Bone marrow (tissue), 2 donors: ENCODE results near the gene DENR.
"Not testable (repeated sequence)": the region's sequence is repeated elsewhere in the genome, so short reads cannot be mapped to it uniquely, and the experiment has no call there.

Source experiments
- DNase-seq, 2 donors: peaks; one replicate each; lab custom pipeline; 2025; lab: John Stamatoyannopoulos, UW

DENR gene, protein sequence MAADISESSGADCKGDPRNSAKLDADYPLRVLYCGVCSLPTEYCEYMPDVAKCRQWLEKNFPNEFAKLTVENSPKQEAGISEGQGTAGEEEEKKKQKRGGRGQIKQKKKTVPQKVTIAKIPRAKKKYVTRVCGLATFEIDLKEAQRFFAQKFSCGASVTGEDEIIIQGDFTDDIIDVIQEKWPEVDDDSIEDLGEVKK

DNA sequence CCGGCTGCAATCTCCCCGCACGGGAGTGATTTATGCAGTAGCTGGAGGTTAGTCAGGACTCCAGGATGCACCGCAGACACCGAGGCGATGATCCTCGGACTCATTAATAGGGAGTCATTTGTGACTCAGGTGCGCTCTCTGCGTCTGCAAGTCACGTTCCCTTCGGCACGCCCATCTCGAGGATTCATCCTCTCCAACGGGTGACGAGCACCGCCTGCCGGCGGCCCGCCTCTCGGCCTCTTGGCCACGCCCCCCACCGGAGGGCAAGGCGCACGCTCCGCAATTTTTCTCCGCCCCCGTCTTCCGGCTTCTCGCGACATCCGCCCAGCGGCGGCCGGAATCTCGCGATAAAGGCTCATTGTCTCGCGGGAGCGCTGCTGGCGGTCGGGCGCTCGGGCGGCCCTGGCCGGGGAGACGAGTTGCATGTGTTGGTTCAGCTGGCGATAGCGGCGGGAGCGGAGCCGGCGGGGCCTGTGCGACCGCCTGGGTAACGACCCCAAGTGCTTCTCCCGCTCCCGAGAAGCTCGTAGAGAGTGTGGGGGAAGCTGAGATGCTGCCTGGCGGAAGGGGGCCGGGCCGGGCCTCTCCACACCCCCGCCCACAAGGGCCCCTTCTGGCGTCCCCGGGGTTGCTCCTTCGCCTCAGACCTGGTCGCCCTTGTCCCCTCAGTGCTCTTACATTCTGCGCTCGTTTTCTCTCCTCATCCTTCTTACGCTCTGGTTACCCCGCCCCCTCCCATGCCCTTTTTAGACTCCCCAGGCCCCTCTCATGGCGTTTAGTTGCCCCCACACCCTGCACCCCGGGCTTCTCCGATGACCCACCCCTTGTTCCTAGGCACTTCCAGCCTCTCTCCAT, at the start of gene DENR:
Gene DENR (plus strand): TSS at position 361 of the 855 bp plus-strand sequence. CDS start 878 bp downstream, outside the sequence.
- DNase-seq, result peak; percentile 93 to 97

DNA sequence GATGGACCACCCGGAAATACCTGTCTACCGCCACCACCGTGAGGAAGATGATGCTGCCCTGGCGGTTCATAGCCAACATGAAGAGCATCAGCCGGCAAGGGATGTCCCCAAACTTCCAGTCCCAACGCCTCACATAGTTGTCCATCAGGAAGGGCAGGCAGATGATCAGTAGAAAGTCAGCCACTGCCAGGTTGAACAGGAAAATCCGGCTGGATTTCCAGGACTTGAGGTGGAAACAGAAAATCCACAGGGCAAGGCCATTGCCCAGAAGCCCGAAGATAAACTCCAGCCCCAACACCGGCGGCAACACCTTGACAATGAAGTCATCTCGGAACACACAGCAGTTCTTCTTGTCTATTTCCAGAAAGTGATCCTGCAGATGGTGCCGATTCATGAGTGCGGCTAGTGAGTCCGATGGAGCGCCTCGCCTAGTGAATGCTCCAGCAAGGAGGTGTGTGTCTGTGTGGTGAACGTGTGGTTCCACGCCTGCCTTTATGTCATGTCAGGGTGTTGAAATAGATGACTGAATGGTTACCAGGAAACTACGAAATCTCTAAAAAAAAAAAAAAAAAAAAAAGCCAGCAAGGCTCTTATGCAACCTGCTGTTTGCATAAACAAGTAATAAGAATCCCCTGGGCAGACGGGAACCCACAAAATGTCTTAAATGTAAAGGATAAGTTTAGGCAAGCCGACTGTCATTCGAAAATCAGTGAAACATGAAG, 49.6 kb upstream of the DENR start, which contains the start of gene HCAR2:
Gene HCAR2 (minus strand): TSS at position 468 of the 722 bp plus-strand sequence. CDS start 74 bp downstream, at position 394.
- DNase-seq, result peak in 1 of 2 donors; percentile 22

DNA sequence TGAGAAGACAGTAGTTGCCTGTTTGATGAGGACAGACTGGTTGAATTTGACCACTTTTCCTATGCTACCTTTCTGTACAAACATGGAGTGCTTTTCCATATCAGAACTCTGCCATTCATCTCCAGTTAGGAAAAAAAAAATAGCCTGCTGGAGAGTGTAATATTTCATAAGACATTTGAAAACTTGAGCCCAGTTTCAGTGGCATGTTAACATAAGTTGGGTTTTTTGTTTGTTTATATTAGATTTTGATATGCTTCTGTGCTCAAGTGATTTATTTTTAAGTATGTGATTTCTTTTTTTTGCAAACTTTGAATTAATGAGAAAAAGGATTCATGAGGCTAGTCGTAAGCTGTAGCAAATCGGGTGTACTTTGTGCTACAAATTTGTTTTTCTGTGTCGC, 48.8 kb upstream of the DENR start:
- DNase-seq, result not testable (repeated sequence)

DNA sequence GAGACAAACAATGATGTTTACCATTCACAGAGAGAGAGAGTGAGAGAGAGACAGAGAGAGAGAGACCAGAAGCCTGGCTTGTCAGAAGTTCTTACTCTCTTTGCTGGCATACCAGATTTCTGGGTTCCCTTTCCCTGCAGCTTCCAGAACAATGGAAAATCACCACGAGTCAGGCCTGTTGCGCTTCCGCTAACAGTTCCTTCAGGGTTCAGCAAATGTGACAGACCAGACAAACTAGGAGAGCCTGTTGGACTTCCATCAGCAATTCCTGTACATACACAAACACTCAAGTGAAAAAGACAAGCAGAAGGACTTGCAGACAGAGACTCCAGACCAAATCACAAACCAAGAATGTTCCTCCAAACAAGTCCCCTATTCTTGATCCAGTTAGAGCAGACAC, 43.3 kb upstream of the DENR start:
- DNase-seq, result not testable (repeated sequence)

DNA sequence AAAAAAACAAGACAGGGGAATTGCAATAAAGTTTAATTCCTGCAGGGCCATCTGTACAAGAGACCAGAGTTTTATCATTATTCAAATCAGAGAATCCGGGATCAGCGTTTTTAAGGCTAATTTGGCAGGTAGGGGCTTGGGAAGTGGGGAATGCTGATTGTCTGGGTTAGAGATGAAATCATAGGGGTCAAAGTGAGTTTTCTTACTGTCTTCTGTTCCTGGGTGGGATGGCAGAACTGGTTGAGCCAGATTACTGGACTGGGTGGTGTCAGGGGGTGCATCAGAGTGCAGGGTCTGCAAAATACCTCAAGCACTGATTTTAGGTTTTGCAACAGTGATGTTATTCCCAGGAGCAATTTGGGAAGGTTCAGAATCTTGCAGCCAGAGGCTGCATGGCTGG, 42.3 kb upstream of the DENR start:
- not testable (repeated sequence) for DNase-seq

DNA sequence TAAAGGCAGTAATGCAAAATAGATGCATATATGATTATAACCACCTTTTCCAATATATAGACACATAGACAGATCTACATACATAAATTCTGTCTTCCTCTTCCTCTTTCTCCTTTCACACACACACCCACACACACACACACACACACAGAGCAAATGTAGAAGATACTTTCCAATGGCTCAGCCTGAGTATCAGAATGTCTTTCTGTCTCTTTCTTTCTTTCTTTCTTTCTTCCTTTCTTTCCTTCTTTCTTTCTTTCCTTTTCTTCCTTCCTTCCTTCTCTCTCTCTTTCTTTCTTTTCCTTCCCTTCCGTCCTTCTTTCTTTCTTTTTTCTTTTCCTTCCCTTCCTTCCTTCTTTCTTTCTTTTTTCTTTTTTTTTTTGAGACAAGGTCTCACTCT, 41.4 kb upstream of the DENR start:
- DNase-seq, result peak in 1 of 2 donors; percentile 13

DNA sequence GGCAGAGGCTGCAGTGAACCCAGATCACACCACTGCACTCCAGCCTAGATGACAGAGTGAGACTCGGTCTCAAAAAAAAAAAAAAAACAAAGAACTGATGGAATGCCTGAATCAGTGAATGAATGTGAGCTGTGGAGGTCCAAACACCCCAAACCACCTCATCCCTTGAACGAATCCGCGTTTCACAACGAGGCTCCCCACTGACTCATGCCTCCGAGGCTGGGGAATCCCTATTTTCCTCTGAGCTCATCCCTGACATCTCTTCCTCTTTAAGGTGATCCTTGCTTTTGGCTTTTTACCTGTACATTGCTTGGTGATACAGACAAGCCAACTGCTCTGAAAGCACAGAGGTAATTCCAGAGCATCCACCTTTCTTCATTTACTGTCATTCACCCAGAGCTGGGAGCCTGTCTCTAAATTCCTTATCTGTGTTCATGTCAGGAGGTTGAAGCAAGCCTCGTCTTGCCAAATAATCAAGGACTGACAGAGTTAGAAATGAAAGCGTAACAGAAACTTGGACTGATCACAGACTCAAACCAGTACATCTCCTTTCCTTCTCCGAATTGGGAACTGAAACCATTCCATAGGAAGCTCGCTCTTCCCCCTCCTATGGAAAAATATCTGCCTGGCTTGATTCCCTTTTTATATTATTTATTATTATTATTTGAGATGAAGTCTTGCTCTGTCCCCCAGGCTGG, 39.0 kb upstream of the DENR start:
- DNase-seq, result not testable (repeated sequence)

DNA sequence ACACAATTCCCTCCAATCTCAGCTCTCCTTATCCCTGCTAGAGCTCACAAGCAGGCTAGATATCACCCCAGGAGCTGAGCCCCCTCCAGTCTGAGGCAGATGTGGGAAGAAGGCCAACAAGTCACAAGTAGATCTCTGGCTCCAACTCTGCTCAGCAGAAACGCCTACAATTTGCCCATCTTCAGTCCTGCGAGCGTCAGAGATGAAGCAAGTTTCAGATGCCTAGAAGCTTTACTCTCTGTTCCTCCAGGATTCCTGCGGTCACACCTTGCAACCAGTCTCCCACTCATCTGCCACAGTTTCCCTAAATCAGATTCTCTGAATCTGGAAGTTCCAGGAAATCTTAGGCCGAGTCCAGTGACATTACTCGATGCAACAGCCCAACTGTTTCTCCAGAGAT, 37.4 kb upstream of the DENR start:
- DNase-seq, result not testable (repeated sequence)

DNA sequence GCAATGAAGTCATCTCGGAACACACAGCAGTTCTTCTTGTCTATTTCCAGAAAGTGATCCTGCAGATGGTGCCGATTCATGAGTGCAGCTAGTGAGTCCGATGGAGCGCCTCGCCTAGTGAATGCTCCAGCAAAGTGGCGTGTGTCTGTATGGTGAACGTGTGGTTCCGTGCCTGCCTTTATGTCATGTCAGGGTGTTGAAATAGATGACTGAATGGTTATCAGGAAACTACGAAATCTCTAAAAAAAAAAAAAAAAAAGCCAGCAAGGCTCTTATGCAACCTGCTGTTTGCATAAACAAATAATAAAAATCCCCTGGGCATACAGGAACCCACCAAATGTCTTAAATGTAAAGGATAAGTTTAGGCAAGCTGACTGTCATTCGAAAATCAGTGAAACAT, 36.0 kb upstream of the DENR start, which contains the start of gene HCAR3:
Gene HCAR3 (minus strand): TSS at position 154 of the 400 bp plus-strand sequence. CDS start 74 bp downstream, at position 80.
- DNase-seq, result peak in 1 of 2 donors; percentile 25

DNA sequence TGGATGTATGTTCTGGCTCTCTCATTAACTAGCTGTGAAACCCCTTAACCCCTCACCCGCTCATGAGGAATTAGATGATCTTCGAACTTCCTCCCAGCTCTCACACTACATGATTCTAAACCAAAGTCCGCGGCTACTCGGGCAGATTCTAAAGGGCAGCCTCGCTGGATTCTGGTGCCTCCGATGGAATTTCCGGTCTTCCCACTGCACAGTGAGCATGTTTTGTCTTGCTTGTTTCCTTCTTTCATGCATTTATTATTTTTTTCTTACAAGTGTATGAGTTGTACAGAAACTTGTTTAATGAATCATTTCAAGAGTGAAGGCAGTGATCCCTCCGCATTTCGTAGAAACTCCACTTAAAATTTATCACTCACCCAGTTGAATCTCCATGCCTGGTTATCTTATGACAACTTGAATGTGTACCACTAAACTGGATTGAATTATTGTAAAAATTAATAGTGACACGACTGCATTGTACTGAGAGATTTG, 31.5 kb upstream of the DENR start:
- DNase-seq, result no peak

DNA sequence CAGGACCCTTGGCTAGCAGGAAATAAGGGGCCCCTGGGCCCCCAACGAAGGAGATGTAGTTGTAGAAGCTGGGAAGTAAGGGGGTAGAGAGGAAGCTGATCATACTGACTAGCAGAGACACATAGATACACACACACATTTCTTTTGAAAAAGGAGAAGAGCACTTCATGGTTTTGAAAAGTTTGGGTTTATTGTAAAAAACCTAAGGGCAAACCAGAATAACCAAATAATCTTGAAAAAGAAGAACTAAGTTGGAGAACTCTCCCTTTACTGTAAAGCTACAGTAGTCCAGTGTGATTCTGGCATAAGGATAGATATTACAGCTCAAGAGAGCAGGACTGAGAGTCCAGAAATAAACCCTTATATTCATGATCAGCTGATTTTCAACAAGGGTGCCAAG, 30.2 kb upstream of the DENR start:
- peak in 1 of 2 donors; percentile 56 for DNase-seq

DNA sequence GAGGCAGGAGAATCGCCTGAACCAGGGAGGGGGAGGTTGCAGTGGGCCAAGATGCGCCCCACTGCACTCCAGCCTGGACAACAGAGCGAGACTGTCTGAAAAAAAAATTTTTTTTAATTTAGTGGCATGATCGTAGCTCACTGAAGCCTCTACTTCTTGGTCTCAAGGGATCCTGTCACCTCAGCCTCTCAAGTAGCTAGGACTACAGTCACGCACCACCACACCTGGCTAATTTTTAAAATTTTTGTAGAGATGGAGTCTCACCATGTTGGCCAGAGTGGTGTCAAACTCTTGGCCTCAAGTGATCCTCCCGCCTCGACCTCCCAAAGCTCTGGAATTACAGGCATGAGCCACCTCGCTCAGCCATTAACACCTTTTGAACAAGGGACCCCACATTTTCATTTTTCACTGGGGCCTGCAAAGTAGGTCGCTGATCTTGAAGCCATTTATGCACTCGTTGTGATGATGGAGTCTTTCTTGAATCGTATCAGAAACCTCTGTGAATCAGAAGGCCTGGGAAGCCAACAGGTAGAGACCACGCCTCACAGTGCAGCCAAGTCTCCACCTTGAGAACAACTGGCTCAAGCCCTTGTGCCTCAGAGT, 27.9 kb upstream of the DENR start:
- no peak for DNase-seq

DNA sequence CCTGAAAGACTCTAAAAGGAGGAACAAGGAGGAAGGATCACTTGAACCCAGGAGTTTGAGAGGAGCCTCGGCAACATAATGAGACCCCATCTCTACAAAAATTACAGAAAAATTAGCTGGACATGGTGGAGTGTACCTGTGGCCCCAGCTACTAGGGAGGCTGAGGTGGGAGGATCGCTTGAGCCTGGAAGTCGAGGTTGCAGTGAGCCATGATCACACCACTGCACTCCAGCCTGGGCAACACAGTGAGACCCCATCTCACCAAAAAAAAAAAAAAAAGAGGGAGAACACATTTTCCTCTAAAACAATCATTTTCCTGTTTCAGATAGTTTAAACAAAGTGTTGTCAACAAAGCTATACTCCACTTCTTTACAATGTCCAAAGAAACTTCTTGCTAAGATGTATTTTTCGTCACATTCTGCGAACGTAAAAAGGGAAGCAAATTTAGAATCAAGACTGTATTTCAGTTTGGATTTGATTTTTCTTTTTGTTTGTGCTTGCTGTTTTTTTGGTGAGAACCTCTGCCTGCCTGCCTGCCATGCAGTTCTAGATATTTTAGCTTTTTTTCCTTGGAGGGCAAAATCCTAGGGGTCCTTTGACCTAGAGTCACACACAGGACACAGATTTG, 27.1 kb upstream of the DENR start:
- no peak for DNase-seq

DNA sequence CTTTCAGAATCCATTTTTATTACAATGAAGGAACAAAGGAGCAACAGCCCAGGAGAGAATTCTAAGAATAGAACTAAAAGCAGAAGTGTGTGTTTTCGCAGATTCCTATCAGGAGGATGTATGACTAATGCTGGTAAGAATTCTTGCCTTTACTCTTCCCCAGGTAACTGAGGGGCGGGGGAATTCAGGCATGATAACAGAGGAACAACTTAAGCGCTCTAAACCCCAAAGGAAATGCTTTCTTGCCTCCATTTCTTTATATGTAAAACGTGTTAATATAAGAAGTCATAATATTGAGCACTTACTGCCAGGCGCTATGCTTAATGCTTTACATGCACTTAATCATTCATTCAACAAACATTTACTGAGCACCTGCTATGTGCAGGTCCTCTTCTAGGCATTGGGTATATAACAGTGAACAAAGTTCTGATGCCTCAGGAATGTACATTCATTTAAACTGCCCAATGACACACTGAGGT, 26.5 kb upstream of the DENR start:
- DNase-seq, result peak in 1 of 2 donors; percentile 90

DNA sequence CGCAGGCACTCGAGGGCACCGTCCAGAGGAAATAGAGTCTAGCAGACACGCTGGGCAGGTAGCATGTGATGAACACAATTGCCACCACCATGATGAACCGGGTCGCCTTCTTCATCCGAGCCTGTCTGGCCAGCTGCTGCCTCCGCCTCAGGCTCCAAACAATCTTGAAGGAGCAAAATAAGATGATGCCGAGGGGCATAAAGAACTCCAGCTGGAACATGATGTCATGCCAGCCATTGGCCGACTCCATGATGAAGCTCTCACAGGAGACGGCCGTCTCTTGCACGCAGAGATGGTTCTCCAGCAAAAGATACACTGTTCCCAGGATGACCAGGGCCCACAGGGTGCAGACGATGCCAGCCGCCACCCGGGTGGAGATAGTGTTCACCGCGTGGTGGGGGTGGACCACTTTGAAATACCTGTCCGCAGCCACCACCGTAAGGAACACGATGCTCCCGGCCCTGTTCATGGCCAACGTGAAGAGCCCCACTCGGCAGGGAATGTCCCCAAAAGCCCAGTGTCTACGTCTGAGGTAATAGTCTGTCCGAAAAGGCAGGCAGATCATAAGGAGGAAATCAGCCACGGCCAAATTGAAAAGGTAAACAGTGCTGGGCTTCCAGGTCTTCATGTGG, 22.9 kb upstream of the DENR start:
- no peak for DNase-seq

DNA sequence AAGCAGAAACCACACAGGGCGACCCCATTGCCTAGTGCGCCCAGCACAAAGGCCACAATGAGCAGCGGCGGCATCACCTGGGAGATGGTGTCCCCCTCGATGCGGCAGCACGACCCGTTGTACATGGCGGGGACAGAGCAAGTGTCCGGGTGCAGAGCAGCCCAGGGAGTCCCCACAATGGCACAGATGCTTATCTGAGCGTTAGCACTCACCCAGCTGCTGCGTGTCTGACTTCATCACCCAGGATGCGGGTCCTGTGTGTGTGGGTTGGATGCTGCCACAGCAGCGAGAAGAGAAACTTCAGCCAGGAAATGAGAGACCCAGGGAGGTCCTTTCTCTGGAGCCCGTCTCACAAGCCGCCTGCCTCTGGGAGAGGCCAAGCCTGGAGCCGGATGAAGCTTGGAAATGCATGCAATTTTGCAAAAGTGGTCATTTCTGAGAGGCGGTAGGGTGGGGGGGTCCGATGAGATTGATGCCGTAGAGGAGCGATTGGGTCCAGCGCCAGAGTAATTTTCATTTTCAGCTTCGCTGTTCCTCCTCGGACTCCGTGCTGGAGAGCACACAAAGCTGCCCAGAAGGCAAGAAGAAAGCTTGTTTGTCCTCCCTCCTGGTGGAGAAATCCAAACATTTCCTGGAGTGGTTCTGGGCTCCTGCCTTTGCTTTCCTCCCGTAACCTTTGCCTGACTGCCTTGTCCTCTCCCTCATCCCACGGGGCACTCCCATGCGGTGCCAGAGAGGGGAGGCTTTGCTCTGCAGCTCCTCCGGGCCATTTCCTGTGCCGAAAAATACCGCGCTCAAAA, 22.2 kb upstream of the DENR start, which contains the start of gene HCAR1:
Gene HCAR1 (minus strand): TSS at position 630 of the 800 bp plus-strand sequence. CDS start 505 bp downstream, at position 125.
- no peak for DNase-seq

DNA sequence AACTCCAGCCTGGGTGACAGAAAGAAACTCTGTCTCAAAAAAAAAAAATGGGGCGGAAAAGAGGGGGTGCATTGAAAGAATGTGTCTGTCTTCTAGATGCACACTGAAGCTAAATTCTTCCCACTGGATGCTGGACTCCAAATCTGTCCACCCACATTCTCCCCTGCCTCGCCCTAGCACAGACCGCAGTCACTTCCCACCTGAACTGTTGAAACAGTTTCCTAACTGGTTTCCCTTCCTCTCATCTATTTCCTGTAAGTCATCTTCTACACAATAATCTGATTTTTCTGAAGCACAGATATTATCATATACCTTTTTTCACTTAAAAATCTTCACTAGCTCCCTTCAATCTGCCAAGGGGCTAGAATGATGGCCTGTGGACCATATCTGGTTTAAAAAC, 20.5 kb upstream of the DENR start:
- DNase-seq, result no peak

DNA sequence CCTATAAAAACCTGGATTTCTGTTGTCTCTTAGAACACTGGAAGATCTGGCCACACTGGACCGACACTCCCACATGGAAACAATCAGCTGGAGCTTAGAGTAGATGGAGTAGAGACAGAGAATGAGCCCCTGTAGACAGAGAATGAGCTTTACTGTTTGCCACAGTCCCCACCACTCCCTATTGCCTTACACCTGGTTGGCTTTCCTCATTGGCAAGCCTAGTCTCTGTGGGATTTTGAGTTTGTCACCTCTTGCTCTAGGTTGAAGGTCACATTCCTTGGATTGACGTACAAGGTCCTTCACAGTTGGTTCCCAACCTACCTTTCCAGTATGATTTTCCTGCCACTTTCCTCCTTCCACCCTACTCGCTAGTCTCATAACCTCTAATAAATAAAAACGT, 20.0 kb upstream of the DENR start:
- DNase-seq, result no peak

DNA sequence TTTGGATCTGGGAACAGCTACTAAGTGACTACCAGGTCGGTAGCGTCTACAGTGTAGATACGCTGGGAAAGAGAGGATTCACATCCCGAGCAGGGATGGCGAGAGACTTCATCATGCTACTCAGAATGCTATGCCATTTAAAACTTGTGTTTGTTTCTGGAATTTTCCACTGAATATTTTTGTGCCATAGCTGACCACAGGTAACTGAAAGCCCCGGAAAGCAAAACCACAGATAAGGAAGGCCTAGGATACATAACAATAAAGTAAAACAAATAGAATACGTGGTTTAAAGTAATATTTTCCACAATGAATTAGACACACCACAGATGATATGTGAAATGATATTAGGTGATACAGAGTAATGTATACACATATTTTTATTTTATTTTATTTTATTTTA, 14.1 kb upstream of the DENR start:
- no peak for DNase-seq
